Right lobe of liver (tissue), 6 donors: ENCODE data around the gene BCR. TPM values are rescaled to one million over a fixed set of nuclear protein-coding genes. Genes with fewer than 3 reads are reported as not detected.

Source experiments
- ATAC-seq, 4 donors: fragments of 200-7000 bp; cut with Tn5 transposase; one replicate each; pipeline ENCODE4 v1.9.1; 2020; ENCODE audit warnings: mild to moderate bottlenecking in 4 of 4, moderate library complexity in 4 of 4
- DNase-seq, 3 donors: peaks; one replicate each; pipeline ENCODE4 v3.0.0-alpha.2; 2020
- H3K27ac ChIP-seq, 3 donors: fragments of 200-600 bp; one replicate each; pipeline ENCODE4 v1.8.0; 2022
- H3K27me3 ChIP-seq, 2 donors: fragments of 200-600 bp; one replicate each; pipeline ENCODE4 v1.8.0; 2022
- H3K36me3 ChIP-seq, 4 donors: fragments of 200-600 bp; sonication (generic) in 1 of 4; one replicate each; pipeline versions ENCODE4 v1.5.1 to v1.8.0; 2017 to 2022; ENCODE audit warnings: control low read depth in 1 of 4
- H3K4me1 ChIP-seq, 4 donors: fragments of 200-600 bp; sonication (generic) in 1 of 4; one replicate each; pipeline versions ENCODE4 v1.5.1 to v1.8.0; 2017 to 2022; ENCODE audit warnings: control low read depth in 1 of 4
- H3K4me3 ChIP-seq, 3 donors: fragments of 200-600 bp; one replicate each; pipeline ENCODE4 v1.8.0; 2022
- H3K9me3 ChIP-seq, 4 donors: fragments of 200-600 bp; sonication (generic) in 1 of 4; one replicate each; pipeline versions ENCODE4 v1.5.1 to v1.8.0; 2017 to 2022; ENCODE audit warnings: control low read depth in 1 of 4
- CTCF ChIP-seq, 4 donors: fragments of 200-600 bp in 3 of 4; fragments of 450-650 bp in 1 of 4; IDR thresholded peaks; one replicate each; pipeline versions ENCODE4 v1.5.1 to v1.8.0; 2016 to 2022; ENCODE audit warnings: antibody characterized with exemption in 4 of 4, mild to moderate bottlenecking in 2 of 4
- POLR2A ChIP-seq: fragments of 450-650 bp; IDR thresholded peaks from one replicate; pipeline ENCODE4 v1.6.1; 2017; ENCODE audit warnings: antibody characterized with exemption, mild to moderate bottlenecking
- WGBS: methylation state at CpG from one replicate; pipeline ENCODE4 v1.1.6; 2018; ENCODE audit warnings: low coverage, low lambda C conversion rate; ENCODE audit not compliant: insufficient coverage; ENCODE audit errors: missing lambda C conversion rate; 5-methylcytosine and 5-hydroxymethylcytosine counted together
- intact Hi-C, 2 donors: fragments of 100-400 bp; cut with DNase I; formaldehyde crosslinking; loops; one replicate each; pipeline versions ENCODE4 v1.11.2 to v1.14.1; 2022
- total RNA-seq, 6 experiments: library from RNA; depleted of rRNA in 2 of 6; stranded (reverse); fragments of >200 nt in 2 of 6; fragmentation: NEBNext Ultra II Directional in 3 of 6; extraction: Animal tissue kit (Norgen Biotek cat#: 25700) in 3 of 6; gene quantifications; one replicate each; pipeline versions ENCODE4 v1.1.0 to v1.2.4, GENCODE V29; 2016 to 2023
- donor health status: DM: no; HTN: yes; CAD: no.
- donor health status: DM: no; HTN: no; CAD: no.
- donor health status: DM: no; HTN: no; CAD: no.
- donor health status: DM: no; HTN: yes; CAD: no.
- donor health status: DM: no; HTN: yes; CAD: no.

BCR gene
- total RNA-seq, 6 experiments from 2014 or later = 22.7 to 28.8 (median 24.3) TPM

GRCh38 chr22:23285236-23285635 lies 104.9 kb downstream of the BCR start:
- TF ChIP-seq POLR2A (no peak), CTCF (IDR thresholded peaks at IDR 0.05) (no peak)
- no peak overlapping the region for H3K4me3 ChIP-seq
- no CpG with 5 or more reads among the region's 8 CpGs for WGBS
- H3K9me3 ChIP-seq = no peaks in the 10 kb centered on the region
- H3K27me3 ChIP-seq = no peaks in the 10 kb centered on the region
- peaks cover 0 to 30% (median 5%) of the 10 kb centered on the region in 4 donors for H3K4me1 ChIP-seq
- ATAC-seq (no peak), DNase-seq (no peak)
- H3K36me3 ChIP-seq = peaks cover 0 to 18% (median 0%) of the 10 kb centered on the region in 4 donors
- no peak overlapping the region for H3K27ac ChIP-seq
- intact Hi-C loops = no loop called here

- Histone ChIP-seq H3K4me3 (no peak overlapping the region), H3K9me3 (no peaks in the 10 kb centered on the region), H3K27ac (no peak overlapping the region), H3K36me3 (peaks cover 0 to 18% (median 0%) of the 10 kb centered on the region in 4 donors), H3K4me1 (peaks cover 0 to 35% (median 8%) of the 10 kb centered on the region in 4 donors), H3K27me3 (no peaks in the 10 kb centered on the region)
- intact Hi-C loops = no loop called here
- TF ChIP-seq CTCF (IDR thresholded peaks at IDR 0.05) (no peak), POLR2A (no peak)
- DNase-seq = no peak
- 82% methylated on average over 3 of the region's 7 CpGs for WGBS
- no peak for ATAC-seq
Observed at GRCh38 chr22:23285734-23286133, 105.4 kb downstream of the BCR start.

- no peak for TF ChIP-seq CTCF (IDR thresholded peaks at IDR 0.05)
- TF ChIP-seq POLR2A = no peak
- DNase-seq (no peak), ATAC-seq (no peak)
- H3K36me3 ChIP-seq = peaks cover 0 to 19% (median 1%) of the 10 kb centered on the region in 4 donors
- intact Hi-C loops = no loop called here
- 100% methylated on average over 1 of the region's 2 CpGs for WGBS
- no peak overlapping the region for H3K4me3 ChIP-seq
- H3K9me3 ChIP-seq = no peaks in the 10 kb centered on the region
- no peak overlapping the region for H3K27ac ChIP-seq
- H3K27me3 ChIP-seq = no peaks in the 10 kb centered on the region
- peaks cover 0 to 35% (median 9%) of the 10 kb centered on the region in 4 donors for H3K4me1 ChIP-seq
Observed at GRCh38 chr22:23286296-23286695, 106.0 kb downstream of the BCR start.

GRCh38 chr22:23287136-23288095 lies 107.1 kb downstream of the BCR start:
- no peak for TF ChIP-seq CTCF (IDR thresholded peaks at IDR 0.05)
- TF ChIP-seq POLR2A = no peak
- Histone ChIP-seq H3K36me3 (peaks cover 0 to 25% (median 2%) of the 10 kb centered on the region in 4 donors), H3K4me3 (no peak overlapping the region), H3K9me3 (no peaks in the 10 kb centered on the region), H3K27me3 (no peaks in the 10 kb centered on the region), H3K4me1 (peaks cover 0 to 29% (median 9%) of the 10 kb centered on the region in 4 donors), H3K27ac (no peak overlapping the region)
- 95% methylated on average over 4 of the region's 21 CpGs for WGBS
- ATAC-seq (no peak), DNase-seq (no peak)
- intact Hi-C loops = no loop called here
